A673 (cell line): ENCODE measurements around the gene POLG. TPM values are rescaled to one million over a fixed set of nuclear protein-coding genes. Genes with fewer than 3 reads are reported as not detected.

Experiments used
- BruUV-seq: library from RNA; stranded (reverse); fragments of 400-500 nt; replicated peaks from 2 replicates; lab custom pipeline; 2021; lab: Mats Ljungman, UMichigan
- CTCF ChIA-PET: fragments of 300-600 bp; sonication (Branson Sonifier 250); formaldehyde crosslinking; loops from one replicate; lab custom pipeline; 2022; ENCODE audit warnings: antibody characterized with exemption; lab: Charles Lee
- POLR2A ChIA-PET: fragments of 300-600 bp; sonication (Branson Sonifier 250); formaldehyde crosslinking; loops from one replicate; lab custom pipeline; 2022; ENCODE audit warnings: antibody characterized with exemption; ENCODE audit not compliant: low non-redundant PET; lab: Charles Lee
- DNase-seq: peaks from one replicate; pipeline ENCODE4 v3.0.0-alpha.2; 2015; ENCODE audit warnings: low spot score
- H3K27ac ChIP-seq: fragments of 200-600 bp; sonication (generic); 2 replicates; pipeline ENCODE4 v1.5.1; 2016; ENCODE audit warnings: mixed run types, low read depth, mild to moderate bottlenecking, mixed read lengths, antibody characterized with exemption, low read length; ENCODE audit not compliant: poor library complexity, severe bottlenecking
- H3K27me3 ChIP-seq: fragments of 200-600 bp; sonication (generic); replicated peaks from 2 replicates; pipeline ENCODE4 v1.6.1; 2017; ENCODE audit warnings: mixed run types, low read depth, mild to moderate bottlenecking, mixed read lengths, antibody characterized with exemption, low read length; ENCODE audit not compliant: insufficient read depth, poor library complexity
- H3K36me3 ChIP-seq: fragments of 200-600 bp; sonication (generic); 2 replicates; pipeline ENCODE4 v1.6.1; 2016; ENCODE audit warnings: mixed run types, mild to moderate bottlenecking, mixed read lengths, antibody characterized with exemption, low read length; ENCODE audit not compliant: insufficient read depth, poor library complexity, severe bottlenecking
- H3K4me1 ChIP-seq: fragments of 200-600 bp; sonication (generic); 2 replicates; pipeline ENCODE4 v1.6.1; 2017; ENCODE audit warnings: mixed run types, mild to moderate bottlenecking, mixed read lengths, antibody characterized with exemption, low read length; ENCODE audit not compliant: insufficient read depth, poor library complexity, severe bottlenecking
- H3K4me3 ChIP-seq: fragments of 200-600 bp; sonication (generic); 2 replicates; pipeline ENCODE4 v1.5.1; 2016; ENCODE audit warnings: low read depth, mixed run types, mild to moderate bottlenecking, mixed read lengths, low read length; ENCODE audit not compliant: poor library complexity, severe bottlenecking
- H3K9me3 ChIP-seq: fragments of 200-600 bp; sonication (generic); 2 replicates; pipeline ENCODE4 v1.6.1; 2016; ENCODE audit warnings: mixed run types, low read depth, mild to moderate bottlenecking, mixed read lengths, antibody characterized with exemption, low read length; ENCODE audit not compliant: poor library complexity, severe bottlenecking
- EZH2 ChIP-seq: fragments of 200-600 bp; sonication (generic); IDR thresholded peaks from 2 replicates; pipeline ENCODE4 v1.6.1; 2017; ENCODE audit warnings: borderline replicate concordance, low read depth, mild to moderate bottlenecking, mixed read lengths, antibody characterized with exemption, low read length; ENCODE audit not compliant: poor library complexity, severe bottlenecking
- intact Hi-C: fragments of 100-400 bp; cut with micrococcal nuclease; formaldehyde crosslinking; loops from one replicate; pipeline ENCODE4 v1.10.0; 2022; ENCODE audit not compliant: unreplicated experiment
- total RNA-seq: library from RNA; stranded (reverse); gene quantifications from 2 replicates; pipeline ENCODE4 v1.2.3, GENCODE V29; 2021
- TF ChIP-seq, protein P1 (sequence below): fragments of 300-800, 200-600 bp; sonication (generic); conservative IDR thresholded peaks from 2 replicates; pipeline ENCODE4 v1.5.1; 2017; ENCODE audit warnings: low read depth, mild to moderate bottlenecking, antibody characterized with exemption, low read length, moderate library complexity, mixed read lengths

Gene POLG
- total RNA-seq, 1 experiment from 2014 or later, result 166 TPM

GRCh38 chr15:89323825-89324224, 10.8 kb downstream of the POLG start:
- DNase-seq, result no peak
- Histone ChIP-seq H3K36me3 (peaks cover 98% of the 10 kb centered on the region), H3K4me1 (no peaks in the 10 kb centered on the region), H3K27ac (no peak overlapping the region), H3K9me3 (no peaks in the 10 kb centered on the region), H3K4me3 (no peak overlapping the region), H3K27me3 (no peaks in the 10 kb centered on the region)
- CTCF ChIA-PET, result no interaction called here
- intact Hi-C loops, result no loop called here
- no TSS peak for BruUV-seq
- TF ChIP-seq EZH2, result no peak
- TF ChIP-seq, protein P1, sequence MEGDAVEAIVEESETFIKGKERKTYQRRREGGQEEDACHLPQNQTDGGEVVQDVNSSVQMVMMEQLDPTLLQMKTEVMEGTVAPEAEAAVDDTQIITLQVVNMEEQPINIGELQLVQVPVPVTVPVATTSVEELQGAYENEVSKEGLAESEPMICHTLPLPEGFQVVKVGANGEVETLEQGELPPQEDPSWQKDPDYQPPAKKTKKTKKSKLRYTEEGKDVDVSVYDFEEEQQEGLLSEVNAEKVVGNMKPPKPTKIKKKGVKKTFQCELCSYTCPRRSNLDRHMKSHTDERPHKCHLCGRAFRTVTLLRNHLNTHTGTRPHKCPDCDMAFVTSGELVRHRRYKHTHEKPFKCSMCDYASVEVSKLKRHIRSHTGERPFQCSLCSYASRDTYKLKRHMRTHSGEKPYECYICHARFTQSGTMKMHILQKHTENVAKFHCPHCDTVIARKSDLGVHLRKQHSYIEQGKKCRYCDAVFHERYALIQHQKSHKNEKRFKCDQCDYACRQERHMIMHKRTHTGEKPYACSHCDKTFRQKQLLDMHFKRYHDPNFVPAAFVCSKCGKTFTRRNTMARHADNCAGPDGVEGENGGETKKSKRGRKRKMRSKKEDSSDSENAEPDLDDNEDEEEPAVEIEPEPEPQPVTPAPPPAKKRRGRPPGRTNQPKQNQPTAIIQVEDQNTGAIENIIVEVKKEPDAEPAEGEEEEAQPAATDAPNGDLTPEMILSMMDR, result no peak
- POLR2A ChIA-PET, result no interaction called here

DNA sequence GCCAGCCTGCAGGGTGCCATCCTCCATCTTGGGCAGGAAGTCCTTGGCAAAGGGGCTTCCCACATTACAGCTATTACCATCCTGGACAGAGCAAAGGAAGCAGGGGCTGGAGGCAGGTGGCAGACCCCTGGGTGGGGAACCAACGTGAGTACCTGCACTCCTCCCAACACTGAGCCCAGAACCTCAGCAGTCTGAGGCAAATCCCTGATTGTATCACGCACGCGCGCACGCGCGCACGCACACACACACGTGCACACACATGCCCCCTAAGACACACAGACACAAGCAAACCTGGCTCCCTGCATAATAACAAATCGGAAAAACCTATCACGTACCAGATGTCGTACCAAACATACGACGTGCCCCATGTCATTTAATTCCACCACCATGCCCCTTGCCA, 11.8 kb downstream of the POLG start:
- no peak for DNase-seq
- BruUV-seq, result no TSS peak
- Histone ChIP-seq H3K9me3 (no peaks in the 10 kb centered on the region), H3K4me3 (no peak overlapping the region), H3K4me1 (no peaks in the 10 kb centered on the region), H3K27me3 (no peaks in the 10 kb centered on the region), H3K27ac (no peak overlapping the region), H3K36me3 (peaks cover 98% of the 10 kb centered on the region)
- CTCF ChIA-PET, result no interaction called here
- intact Hi-C loops, result no loop called here
- TF ChIP-seq EZH2, result no peak
- POLR2A ChIA-PET, result no interaction called here

GRCh38 chr15:89321521-89322410, 12.9 kb downstream of the POLG start:
- POLR2A ChIA-PET, result no interaction called here
- TF ChIP-seq, protein P1, result no peak
- no peak for TF ChIP-seq EZH2
- BruUV-seq, result no TSS peak

More at GRCh38 chr15:89321521-89322410, 12.9 kb downstream of the POLG start:
- H3K27ac ChIP-seq, result no peak overlapping the region
- no peak overlapping the region for H3K4me3 ChIP-seq
- no peaks in the 10 kb centered on the region for H3K27me3 ChIP-seq
- DNase-seq, result no peak
- peaks cover 98% of the 10 kb centered on the region for H3K36me3 ChIP-seq
- intact Hi-C loops, result no loop called here
- no peaks in the 10 kb centered on the region for H3K9me3 ChIP-seq
- H3K4me1 ChIP-seq, result no peaks in the 10 kb centered on the region
- CTCF ChIA-PET, result interaction anchor here (0.7 kb wide), 1 partner anchor 23 kb away, joined by 6 read pairs; no protein-coding TSS in a partner anchor
